GM19452 (cell line): Measurements from ENCODE around the gene TSKU.
"Not testable (repeated sequence)": the region's sequence is repeated elsewhere in the genome, so short reads cannot be mapped to it uniquely, and the experiment has no call there.

Experiments
- ATAC-seq: cut with Tn5 transposase; IDR thresholded peaks from one replicate; pipeline ENCODE4 v1.9.1; 2021; ENCODE audit not compliant: unreplicated experiment

TSKU gene, protein sequence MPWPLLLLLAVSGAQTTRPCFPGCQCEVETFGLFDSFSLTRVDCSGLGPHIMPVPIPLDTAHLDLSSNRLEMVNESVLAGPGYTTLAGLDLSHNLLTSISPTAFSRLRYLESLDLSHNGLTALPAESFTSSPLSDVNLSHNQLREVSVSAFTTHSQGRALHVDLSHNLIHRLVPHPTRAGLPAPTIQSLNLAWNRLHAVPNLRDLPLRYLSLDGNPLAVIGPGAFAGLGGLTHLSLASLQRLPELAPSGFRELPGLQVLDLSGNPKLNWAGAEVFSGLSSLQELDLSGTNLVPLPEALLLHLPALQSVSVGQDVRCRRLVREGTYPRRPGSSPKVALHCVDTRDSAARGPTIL

DNA sequence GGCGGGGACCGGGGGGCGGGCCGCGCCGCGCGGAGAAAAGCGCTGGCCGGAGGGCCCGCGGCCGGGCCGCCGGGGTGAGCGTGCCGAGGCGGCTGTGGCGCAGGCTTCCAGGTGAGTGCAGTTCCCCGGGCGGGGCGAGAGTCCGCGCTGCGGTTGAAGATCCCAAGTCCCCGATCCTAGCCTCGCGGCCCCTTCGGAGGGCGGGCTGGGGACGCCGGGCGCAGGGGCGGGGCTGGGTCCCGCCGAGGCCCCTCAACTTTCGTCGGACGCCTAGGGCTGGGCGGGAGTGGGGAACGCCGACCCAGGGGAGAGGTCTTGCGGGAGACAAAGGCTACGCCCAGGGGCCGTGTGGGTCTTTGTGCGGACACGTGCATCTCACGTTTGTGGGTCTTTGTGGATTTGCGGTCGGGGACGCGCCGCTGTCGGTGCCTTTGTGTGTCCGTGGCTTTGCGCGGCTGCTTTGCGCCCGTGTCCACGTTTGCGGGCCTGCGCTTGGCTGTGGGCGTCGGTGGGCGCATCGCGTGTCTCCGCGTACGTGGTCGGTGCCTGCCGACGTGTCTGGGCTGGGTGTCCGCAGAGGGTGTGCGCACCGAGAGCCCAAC, at the start of gene TSKU:
TSS of gene TSKU (plus strand) at position 63 of the 602 bp plus-strand sequence. CDS start 12,261 bp downstream, outside the sequence.
- ATAC-seq: no peak

- not testable (repeated sequence) for ATAC-seq
These were observed 49.2 kb upstream of the TSKU start for GRCh38 chr11:76733906-76734305.

- ATAC-seq: no peak
These were observed 48.4 kb upstream of the TSKU start for GRCh38 chr11:76734456-76735420.

- ATAC-seq: no peak
These were observed 47.3 kb upstream of the TSKU start for GRCh38 chr11:76735841-76736240.

GRCh38 chr11:76736266-76736665, 46.9 kb upstream of the TSKU start:
- ATAC-seq: no peak

- no peak for ATAC-seq
These were observed 46.2 kb upstream of the TSKU start for GRCh38 chr11:76736773-76737495.

DNA sequence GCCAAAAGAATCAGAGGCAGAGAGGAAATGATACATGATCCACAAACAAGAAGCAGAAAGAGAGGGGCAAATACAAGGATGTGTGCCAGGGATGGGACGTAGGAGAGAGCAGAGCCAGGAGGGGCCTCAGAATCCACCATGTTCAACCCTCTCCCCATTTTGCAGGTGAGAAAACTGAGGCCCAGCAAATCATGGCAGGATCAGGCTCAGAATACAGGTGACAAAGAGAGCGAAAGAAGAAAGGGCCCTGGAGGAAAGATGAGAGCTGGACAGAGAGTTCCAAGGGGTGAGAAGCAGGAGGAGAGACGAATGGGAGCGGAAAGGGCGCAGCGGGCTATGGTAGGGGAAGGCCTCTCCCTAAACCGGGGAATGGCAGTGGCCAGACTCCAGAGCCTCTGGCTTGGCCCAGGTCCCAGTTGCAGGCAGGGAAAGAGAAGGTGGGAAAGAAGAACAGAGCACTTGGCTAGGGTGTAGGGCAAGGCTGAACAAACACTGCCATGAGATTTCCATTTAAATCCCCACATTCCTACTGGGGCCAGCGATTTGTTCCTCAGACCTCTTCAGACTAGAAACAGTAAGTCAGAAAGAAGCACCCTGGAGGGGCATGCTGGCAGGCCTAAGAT, 44.4 kb upstream of the TSKU start:
- ATAC-seq: no peak

GRCh38 chr11:76739798-76740197, 43.4 kb upstream of the TSKU start:
- no peak for ATAC-seq

GRCh38 chr11:76740772-76741171, 42.4 kb upstream of the TSKU start:
- no peak for ATAC-seq

GRCh38 chr11:76742902-76743301, 40.3 kb upstream of the TSKU start:
- no peak for ATAC-seq

- ATAC-seq: no peak
These were observed 38.7 kb upstream of the TSKU start for GRCh38 chr11:76744186-76745043.

- ATAC-seq: no peak
These were observed 38.1 kb upstream of the TSKU start for GRCh38 chr11:76745044-76745376.

DNA sequence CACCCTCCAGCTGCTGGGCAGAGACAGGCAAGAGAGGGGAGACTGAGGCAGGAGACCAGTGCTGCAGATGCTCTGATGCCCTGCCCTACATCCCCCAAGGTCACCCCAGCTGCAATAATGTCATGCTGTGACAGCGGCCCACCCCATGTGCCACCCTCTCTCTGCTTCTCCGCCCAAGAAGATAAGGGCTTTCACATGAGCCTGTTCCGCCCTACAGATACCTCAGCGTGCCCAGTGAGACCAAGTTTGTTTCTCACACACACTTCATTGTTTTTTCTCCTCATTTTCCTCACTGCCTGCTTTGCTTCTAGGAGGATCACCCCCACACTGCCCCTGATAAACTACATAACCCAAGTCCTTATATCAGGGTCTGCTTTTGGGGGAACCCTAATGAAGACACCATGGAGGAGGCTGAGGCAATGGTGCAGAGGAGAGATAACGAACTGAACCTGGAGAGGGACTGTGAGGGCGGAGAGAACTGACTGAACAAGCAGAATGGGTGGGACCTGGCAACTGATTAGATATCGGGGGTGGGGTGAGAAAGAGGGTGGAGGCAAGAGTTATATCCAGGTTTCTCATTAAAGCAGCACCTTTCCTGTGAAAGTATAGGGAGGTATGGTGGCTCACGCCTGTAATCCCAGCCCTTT, 37.5 kb upstream of the TSKU start:
- no peak for ATAC-seq

GRCh38 chr11:76747153-76747914, 35.8 kb upstream of the TSKU start:
- ATAC-seq: no peak

DNA sequence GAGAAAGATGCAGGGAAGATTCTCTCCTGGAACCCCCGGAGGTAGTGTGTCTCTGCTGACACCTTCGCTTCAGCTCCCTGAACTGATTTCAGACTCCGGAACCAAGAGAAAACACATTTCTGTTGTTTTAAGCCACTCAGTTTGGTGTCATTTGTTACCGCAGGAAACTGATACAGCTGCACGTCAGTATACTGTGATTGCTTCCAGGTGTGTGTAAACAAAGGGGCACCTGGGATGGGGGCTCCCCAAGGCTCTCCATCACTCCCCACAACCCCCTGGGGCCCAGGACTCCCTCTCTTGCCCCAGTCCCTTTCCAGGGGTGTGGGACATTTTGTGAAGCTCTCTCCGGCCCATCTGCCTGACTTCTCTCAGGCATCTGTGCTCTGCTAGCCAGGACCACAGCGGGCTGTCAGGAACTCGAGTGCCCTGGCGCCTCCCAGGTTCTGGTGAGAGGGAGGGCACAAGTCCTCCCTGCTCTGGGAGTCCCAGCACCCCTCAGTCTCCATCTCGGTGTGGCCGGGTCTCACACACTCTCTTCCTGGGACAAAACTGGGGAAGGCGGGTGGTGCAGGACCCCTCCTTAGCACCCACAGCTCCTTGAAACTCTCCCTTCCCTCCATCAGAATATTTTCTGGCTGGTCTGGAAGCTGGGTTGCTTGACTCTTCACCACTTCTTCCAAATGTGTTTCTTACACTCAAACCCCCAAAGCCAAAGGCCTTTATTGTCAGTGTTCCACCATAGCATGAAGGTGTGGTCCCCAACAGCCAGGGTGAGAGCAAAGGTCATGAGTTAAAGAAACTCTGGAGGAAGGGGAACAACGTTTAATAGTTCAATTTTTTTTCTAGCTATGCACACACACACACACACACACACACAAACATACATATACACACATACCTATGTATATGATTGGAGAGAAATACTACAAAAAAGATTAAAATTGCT, 35.0 kb upstream of the TSKU start:
- ATAC-seq: no peak

- ATAC-seq: no peak
These were observed 34.2 kb upstream of the TSKU start for GRCh38 chr11:76748948-76749347.

- no peak for ATAC-seq
These were observed 33.1 kb upstream of the TSKU start for GRCh38 chr11:76750067-76750466.
